Right hindlimb (tissue), 1 donor: ENCODE data around the gene ZNF84.

Source experiments
- DNase-seq: peaks from one replicate; pipeline ENCODE4 v3.0.0-alpha.2; 2018

ZNF84 gene

DNA sequence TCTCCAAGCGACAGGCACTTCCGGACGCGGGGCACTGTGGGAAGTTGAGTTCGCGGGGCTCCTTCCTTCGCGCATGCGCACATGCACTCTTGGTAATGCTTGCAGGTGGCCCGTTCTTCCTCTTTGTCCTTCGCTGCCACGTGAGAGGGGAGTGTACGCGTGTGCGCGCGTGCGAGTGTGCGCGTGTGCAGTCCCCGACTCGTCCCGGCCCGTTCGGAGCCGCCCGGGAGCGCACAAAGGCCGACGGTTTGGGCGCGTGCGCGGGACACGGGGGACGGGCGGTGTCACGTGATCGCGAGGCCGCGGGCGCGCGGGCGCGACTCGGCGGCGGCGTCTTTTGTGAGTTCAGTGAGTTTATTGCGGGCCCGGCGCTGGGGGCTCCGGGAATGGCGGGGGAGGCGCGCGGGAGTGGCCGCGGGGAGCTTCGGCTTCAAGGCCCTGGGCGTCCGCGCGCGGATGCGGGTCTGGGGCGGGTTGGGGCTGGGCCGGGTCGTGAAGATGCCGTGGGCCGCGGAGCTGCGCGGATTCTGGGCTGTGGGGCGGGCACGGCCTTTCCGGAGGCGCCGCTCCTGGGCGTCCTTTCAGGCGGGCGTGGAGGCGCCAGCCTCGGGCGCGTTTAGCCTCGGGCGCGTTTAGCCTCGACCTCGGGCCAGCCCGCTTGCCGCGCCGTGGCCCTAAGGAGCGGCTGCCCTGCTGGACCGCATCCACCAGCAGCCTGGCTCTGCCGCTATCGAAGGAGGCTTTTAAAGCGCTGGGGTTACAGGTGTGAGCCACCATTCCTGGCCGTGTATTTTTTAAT, at the start of gene ZNF84:
Gene ZNF84, plus strand, starts transcription at position 303 of the 799 bp plus-strand sequence. CDS start 3,959 bp downstream, outside the sequence.
- DNase-seq: peak; percentile 98

DNA sequence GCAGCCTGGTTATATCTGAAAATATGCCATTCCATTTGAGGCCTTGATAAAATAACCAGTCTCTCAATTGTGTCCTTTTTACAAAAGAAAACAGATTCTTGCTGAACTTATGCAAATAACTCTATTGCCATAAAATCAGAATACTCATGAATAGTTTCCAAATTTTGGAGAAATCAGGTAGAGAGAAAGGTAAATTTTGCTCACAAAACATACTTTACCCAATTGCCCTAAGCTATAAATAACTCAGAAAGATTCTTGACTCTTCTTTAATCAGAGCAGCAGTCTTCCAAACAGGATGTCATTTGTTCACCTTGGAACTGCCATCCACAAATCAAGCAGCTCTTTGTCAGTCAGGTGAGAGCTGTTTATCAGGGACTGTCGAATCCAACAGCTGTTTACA, 38.6 kb upstream of the ZNF84 start:
- no peak for DNase-seq

DNA sequence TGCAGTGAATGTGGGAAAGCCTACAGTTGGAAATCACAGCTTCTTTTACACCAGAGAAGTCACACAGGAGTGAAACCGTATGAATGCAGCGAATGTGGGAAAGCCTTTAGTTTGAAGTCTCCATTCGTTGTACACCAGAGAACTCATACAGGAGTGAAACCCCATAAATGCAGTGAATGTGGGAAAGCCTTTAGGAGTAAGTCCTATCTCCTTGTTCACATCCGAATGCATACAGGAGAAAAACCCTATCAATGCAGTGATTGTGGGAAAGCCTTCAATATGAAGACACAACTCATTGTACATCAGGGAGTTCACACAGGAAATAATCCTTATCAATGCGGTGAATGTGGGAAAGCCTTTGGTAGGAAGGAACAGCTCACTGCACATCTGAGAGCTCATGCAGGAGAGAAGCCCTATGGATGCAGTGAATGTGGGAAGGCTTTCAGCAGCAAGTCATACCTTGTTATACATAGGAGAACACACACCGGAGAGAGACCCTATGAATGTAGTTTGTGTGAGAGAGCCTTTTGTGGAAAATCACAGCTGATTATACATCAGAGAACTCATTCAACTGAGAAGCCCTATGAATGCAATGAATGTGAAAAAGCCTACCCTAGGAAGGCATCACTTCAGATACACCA, 26.5 kb upstream of the ZNF84 start:
- no peak for DNase-seq

DNA sequence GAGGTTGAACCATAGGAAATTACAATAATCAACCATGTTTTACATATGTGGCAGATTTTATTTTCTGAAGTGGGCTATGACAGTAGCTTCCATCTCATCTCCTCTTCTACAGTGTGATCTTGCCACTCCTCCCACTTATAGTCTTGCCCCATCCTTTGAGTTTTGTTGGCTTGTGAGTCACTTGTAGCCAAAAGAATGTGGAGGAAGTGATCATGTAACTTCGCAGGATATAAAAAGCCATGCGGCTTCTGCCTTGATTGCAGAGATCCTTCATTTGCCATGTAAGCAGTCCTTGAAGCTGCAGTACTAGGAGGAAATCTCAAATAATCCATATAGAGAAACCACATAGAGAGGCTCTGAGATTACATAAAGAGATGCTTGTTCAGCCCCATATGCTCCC, 13.7 kb upstream of the ZNF84 start:
- no peak for DNase-seq

DNA sequence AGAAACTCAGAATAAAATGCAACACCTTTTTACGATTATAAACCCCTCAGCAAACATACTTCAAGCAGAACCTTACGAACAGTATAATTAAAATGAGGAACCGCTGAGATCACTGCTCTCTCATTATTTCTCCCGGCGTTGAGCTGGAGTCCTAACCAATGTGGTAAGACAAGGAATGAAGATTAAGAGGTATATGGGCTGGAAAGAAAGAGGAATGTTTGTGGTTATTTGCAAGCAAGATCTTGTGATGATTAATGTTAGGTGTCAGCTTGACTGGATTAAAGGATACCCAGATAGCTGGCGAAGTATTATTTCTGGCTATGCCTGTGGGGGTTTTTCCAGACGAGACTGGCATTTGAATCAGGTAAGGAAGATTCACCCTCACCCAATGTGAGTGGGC, 10.3 kb upstream of the ZNF84 start:
- DNase-seq: no peak

DNA sequence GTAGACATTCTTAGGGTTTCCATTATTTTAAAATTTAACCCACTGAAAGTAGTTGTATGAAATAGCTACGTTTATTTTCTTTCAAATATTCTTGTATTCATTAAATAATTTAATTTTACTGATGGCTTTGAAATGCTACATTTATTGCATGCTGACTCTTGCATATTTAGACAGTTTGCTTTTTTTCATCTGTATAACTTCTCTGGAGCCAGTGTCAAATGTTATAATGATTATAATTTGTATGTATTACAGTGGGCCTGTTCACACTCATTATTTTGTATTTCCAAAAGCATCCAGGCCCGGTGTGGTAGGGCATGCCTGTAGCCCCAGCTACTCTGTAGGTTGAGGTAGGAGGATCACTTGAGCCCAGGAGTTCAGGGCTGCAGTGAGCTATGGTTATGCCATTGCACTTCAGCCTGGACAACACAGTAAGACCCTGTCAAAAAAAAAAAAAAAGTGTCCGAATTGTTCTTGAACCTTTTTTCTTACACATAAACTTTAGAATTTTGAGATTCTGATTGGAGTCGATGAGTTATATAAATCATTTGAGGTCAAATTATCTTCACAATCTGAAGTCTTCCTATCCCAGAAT, 905 bp downstream of the ZNF84 start:
- DNase-seq: no peak

DNA sequence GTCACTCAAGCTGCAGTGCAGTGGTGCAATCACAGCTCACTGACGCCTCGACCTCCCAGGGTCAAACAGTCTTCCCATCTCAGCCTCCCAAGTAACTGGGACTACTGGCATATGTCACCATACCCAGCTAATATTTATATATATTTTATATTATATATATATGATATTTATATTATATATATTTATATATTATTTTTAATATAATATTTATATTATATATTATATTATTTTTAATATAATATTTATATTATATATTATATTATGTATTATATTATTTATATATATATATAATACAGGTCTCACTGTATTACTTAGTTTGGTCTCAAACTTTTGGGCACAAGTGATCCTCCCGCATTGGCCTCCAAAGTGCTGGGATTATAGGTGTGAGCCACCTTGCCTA, 9.4 kb downstream of the ZNF84 start:
- DNase-seq: no peak

DNA sequence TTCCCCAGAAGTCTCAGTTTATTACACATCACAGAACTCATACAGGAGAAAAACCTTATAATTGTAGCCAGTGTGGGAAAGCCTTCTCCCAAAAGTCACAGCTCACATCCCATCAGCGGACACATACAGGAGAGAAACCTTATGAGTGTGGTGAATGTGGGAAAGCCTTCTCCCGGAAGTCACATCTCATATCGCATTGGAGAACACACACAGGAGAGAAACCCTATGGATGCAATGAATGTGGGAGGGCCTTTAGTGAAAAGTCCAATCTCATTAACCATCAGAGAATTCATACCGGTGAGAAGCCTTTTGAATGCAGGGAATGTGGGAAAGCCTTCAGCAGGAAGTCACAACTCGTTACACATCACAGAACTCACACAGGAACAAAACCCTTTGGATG, 20.1 kb downstream of the ZNF84 start:
- no peak for DNase-seq

DNA sequence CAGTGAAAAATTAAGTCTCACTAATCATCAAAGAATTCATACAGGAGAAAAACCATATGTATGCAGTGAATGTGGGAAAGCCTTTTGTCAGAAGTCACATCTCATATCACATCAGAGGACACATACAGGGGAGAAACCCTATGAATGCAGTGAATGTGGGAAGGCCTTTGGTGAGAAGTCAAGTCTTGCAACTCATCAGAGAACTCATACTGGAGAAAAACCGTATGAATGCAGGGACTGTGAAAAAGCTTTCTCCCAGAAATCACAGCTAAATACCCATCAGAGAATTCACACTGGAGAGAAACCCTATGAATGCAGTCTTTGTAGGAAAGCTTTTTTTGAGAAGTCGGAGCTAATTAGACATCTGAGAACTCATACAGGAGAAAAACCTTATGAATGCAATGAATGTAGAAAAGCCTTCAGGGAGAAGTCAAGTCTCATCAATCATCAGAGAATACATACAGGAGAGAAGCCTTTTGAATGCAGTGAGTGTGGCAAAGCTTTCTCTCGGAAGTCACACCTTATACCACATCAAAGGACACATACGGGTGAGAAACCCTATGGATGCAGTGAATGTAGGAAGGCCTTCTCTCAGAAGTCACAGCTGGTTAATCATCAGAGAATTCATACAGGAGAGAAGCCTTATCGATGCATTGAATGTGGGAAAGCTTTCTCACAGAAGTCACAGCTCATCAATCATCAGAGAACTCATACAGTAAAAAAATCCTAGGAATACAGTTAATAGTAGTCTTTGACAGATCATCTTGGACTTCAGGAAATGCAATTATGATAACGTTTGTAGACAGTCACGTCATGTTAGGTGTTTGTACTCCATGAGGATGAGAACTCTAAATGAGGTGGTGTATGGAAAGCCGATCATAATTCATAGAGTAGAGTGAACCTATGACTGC, 21.1 kb downstream of the ZNF84 start:
- DNase-seq: no peak

DNA sequence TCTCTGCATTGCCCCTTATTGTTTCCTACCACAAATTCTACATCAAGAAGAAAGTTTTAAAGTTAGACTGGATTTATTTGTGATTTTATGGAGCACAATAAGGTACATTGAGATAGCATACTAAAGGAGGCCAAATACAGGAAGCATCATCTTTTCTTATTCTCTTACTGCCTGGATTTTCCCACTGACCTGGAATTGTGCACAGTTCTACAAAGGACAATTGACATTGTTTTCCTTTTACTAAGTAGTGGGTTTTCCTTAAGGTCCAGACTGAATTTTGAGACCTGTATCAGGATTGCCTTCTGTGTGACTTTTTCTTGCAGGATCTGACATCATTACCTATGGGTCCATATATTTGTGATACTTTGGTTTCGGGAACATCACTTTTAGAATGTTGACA, 24.6 kb downstream of the ZNF84 start:
- no peak for DNase-seq

DNA sequence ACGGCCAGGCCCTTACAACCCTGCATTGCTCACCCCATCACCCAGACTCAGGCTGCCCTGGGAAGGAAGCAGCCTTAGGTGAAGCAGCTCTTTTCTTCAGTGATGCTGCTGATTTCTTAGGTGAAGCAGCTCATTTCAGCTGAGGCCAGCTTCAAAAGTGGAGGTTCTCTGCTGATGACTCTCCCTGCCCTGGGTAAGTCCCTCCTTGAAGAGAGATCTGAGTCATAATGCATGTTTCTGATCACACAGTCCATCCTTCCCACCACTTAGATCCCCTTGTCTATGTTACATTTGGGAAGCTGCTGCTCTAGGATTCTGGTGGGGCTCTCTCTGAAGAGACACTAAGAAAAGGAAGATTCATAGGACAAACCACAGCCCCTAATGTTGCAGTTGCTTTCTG, 26.2 kb downstream of the ZNF84 start:
- no peak for DNase-seq

DNA sequence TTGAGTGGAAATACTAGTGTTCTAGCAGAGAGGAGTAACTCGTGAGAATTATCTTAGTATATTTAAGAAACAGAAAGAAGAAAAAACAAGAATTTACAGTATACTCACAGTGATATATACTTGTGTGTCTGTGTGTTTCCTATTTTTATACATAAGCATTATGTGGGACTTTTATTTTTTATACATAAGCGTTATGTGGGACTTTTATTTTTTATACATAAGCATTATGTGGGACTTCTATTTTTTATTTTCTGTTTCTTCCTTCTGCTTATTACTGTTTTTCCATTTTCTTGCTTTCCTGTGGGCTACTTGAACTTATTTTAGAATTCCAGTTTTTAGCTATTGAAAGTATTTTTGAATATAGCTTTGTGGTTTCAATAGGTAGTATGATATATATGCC, 36.5 kb downstream of the ZNF84 start:
- DNase-seq: no peak

DNA sequence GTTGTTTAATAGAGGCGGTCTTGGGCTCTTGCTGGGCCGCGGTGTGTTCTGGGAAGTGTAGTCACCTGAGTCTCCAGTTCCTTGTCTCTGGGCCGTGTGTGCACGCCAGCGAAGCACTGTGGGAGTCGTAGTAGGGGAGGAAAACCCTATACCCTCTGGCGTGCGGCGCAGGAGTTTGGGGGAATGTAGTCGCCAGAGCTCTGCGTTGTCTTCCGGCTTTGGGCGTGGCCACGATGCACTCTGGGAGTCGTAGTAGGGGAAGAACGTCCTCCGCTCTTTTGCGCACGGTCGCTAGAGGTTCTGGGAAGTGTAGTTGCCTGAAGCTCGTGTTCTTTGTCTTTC, 42.7 kb downstream of the ZNF84 start:
- peak; percentile 100 for DNase-seq

DNA sequence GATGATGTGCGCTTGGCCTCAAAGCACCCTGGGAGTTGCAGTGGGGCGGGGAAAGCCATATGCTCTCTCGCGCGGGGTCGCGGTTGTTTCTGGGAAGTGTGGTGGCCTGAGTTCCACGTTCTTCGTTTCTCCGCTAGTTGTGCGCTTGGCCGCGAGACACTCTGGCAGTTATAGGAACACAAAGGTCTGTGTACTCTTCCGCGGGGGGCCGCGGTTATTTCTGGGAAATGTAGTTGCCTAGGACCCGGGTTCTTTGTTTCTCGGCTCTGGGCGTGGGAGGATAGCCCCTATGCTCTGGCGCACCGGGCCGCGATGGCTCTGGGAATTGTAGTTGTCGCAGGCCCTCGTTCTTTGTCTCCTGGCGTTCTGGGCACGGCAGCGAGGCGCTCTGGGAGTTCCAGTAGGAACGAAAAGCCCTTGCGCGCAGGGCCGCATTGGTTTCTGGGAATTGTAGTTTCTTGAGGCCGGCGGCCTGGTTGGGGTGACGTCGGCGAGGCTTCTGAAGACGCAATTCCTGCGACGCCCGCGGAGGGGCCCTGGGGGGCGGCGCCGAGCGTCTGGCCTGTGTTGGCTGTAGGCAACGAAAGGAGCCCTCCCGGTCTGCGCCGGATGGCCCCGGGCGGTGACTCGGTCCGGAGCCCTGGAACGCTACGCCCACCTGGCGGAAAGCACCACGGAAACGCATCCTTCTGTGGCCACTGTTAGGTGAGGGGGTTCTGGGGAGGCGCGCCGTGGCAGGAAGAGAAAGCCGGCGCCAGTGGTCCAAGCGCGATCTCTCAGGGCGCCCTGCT, 43.3 kb downstream of the ZNF84 start, which contains the start of gene ZNF140:
Gene ZNF140, plus strand, starts transcription at position 556 of the 791 bp plus-strand sequence. CDS start 398 bp downstream, outside the sequence.
- DNase-seq: peak; percentile 97

DNA sequence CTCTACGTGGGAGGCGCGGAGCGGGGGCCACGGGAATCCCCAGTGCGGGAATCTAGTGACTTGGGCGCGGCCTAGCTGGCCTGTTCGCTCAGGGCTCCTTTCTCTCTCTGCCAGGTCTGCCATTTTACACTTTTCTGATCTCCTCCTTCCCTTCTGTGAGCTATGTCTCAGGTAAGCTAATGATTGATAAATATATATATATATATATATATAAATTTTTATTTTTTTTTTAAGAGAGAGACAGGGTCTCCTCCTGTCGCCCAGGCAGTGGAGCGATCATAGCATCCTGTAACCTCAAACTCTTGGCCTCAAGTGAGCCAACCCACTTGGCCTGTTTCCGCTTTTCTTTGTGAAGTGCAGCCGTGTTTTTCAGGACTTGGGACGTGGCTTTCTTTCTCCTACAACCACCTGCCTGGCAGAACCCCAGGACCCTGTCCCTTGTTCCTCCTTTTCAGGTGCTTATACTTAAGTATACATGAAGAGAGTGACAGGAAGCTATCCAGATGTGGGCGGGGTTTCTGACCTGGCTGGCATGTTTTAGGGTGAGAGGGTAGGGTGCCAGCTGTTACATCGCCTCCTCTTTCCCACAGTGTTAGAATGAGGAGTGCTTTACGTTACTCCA, 44.0 kb downstream of the ZNF84 start:
- DNase-seq: peak; percentile 17

DNA sequence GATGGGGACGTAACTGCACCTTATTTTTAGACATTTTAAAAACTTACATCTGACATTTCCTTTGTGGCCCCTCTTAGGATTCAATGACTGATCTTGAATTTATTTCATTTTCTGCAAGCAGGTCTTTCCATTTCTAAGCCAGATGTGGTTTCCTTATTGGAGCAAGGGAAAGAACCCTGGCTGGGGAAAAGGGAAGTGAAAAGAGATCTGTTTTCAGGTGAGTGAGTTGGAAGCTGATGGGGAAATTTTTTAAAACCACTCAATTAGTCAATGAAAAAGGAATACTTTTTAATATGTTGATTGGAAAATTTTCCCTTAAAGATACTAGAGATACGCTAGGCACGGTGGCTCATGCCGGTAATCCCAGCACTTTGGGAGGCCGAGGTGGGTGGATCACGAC, 46.0 kb downstream of the ZNF84 start:
- DNase-seq: no peak

DNA sequence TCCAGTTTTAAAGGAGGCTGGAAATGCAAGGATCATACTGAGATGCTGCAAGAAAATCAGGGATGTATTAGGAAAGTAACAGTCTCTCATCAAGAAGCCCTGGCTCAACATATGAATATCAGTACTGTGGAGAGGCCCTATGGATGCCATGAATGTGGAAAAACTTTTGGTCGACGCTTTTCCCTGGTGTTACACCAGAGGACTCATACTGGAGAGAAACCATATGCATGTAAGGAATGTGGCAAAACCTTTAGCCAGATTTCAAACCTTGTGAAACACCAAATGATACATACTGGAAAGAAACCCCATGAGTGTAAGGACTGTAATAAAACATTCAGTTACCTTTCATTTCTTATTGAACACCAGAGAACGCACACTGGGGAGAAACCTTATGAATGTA, 68.3 kb downstream of the ZNF84 start:
- no peak for DNase-seq

DNA sequence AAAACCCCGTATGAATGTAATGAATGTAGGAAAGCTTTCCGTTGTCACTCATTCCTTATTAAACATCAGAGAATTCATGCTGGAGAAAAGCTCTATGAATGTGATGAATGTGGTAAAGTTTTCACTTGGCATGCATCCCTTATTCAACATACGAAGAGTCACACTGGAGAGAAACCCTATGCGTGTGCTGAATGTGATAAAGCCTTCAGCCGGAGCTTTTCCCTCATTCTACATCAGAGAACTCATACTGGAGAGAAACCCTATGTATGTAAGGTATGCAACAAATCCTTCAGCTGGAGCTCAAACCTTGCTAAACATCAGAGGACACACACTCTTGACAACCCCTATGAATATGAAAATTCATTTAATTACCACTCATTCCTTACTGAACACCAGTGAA, 68.9 kb downstream of the ZNF84 start:
- no peak for DNase-seq

DNA sequence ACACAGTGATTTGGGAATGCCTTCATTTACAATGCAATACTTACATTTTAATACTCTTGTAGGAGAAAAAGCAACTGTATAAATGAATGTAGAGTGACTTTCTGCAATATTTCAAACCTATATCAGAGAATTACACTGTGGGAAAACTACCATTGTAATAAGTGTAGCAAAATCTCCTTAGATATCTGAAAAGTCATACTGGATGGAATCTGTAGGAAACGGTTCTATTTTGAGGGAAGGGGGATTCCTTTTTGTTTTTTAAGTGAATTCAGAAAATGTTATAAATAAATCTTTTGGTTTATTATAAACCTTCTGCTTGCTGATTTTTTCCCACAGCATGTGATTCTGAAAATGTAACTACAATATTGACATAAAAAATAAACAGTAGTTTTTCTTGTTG, 69.8 kb downstream of the ZNF84 start:
- DNase-seq: no peak

DNA sequence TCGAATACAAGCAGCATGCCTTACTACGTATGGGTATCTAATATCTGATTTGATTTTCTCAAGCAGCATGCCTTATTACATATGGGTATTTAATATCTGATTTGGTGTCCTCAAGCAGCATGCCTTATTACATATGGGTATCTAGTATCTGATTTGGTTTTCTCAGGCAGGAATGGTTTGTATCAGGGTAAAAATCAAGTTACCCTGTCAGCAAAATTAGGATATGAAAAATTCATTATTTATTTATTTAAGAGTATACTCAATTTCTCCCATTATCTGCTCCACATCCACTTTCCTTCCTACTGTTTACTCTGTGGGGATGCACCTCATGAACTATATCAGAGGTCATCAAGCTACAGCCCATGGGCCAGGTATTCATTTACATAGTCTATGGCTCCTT, 70.8 kb downstream of the ZNF84 start:
- DNase-seq: no peak
